Heart right ventricle (tissue), 16 donors: ENCODE measurements around the gene KRTAP9-6. TPM values are rescaled to one million over a fixed set of nuclear protein-coding genes. Genes with fewer than 3 reads are reported as not detected.

Experiments
- ATAC-seq, 8 donors: fragments of 200-7000 bp; cut with Tn5 transposase; one replicate each; pipeline ENCODE4 v1.9.1; 2020; ENCODE audit warnings: mild to moderate bottlenecking in 8 of 8, moderate library complexity in 8 of 8, moderate number of reproducible peaks in 1 of 8
- DNase-seq, 2 donors: peaks; one replicate each; pipeline ENCODE4 v3.0.0-alpha.2; 2020
- H3K27ac ChIP-seq, 10 donors: fragments of 200-600 bp; sonication (generic) in 2 of 10; one replicate each; pipeline versions ENCODE4 v1.5.0 to v1.8.0; 2020 to 2022; ENCODE audit warnings: mild to moderate bottlenecking in 3 of 10
- H3K27me3 ChIP-seq, 7 donors: fragments of 200-600 bp; one replicate each; pipeline ENCODE4 v1.8.0; 2021 to 2022; ENCODE audit warnings: mild to moderate bottlenecking in 2 of 7
- H3K36me3 ChIP-seq, 9 donors: fragments of 200-600 bp; sonication (generic) in 1 of 9; one replicate each; pipeline versions ENCODE4 v1.5.0 to v1.8.0; 2020 to 2022; ENCODE audit warnings: mild to moderate bottlenecking in 2 of 9
- H3K4me1 ChIP-seq, 9 donors: fragments of 200-600 bp; sonication (generic) in 1 of 9; one replicate each; pipeline versions ENCODE4 v1.5.0 to v1.8.0; 2020 to 2022; ENCODE audit warnings: mild to moderate bottlenecking in 4 of 9
- H3K4me3 ChIP-seq, 10 donors: fragments of 200-600 bp; sonication (generic) in 2 of 10; one replicate each; pipeline versions ENCODE4 v1.5.0 to v1.8.0; 2020 to 2022; ENCODE audit warnings: mild to moderate bottlenecking in 7 of 10, moderate library complexity in 2 of 10
- H3K9me3 ChIP-seq, 11 donors: fragments of 200-600 bp in 10 of 11; sonication (generic) in 2 of 11; one replicate each; pipeline versions ENCODE4 v1.5.0 to v1.8.0; 2013 to 2022; ENCODE audit warnings: mild to moderate bottlenecking in 2 of 11, control low read depth in 1 of 11, moderate library complexity in 1 of 11
- WGBS, 2 donors: extraction: QIAGEN DNeasy Blood & Tissue Kit; methylation state at CpG; one replicate each; pipeline ENCODE4 v1.1.7; 2013; ENCODE audit warnings: inconsistent platforms in 1 of 2; 5-methylcytosine and 5-hydroxymethylcytosine counted together
- intact Hi-C, 10 donors: fragments of 100-400 bp; cut with DNase I; formaldehyde crosslinking; loops; one replicate each; pipeline versions ENCODE4 v1.11.1 to v1.14.2; 2022
- polyA plus RNA-seq, 2 donors: library from polyadenylated mRNA; stranded (reverse); fragments of 200-250 nt; gene quantifications; one replicate each; pipeline ENCODE4 v1.2.3, GENCODE V29; 2013
- total RNA-seq, 10 donors: library from RNA; stranded (reverse); fragmentation: NEBNext Ultra II Directional in 3 of 10; extraction: Animal tissue kit (Norgen Biotek cat#: 25700) in 3 of 10; gene quantifications; one replicate each; pipeline versions ENCODE4 v1.2.1 to v1.2.4, GENCODE V29; 2021 to 2023
- TF ChIP-seq, protein P1 (sequence below), 9 donors: fragments of 200-600 bp; sonication (generic) in 2 of 9; IDR thresholded peaks; one replicate each; pipeline versions ENCODE4 v1.5.0 to v1.8.0; 2021 to 2022; ENCODE audit warnings: antibody characterized with exemption in 9 of 9, mild to moderate bottlenecking in 5 of 9, moderate library complexity in 1 of 9
- donor health status: Arrhythmogenic right ventricular cardiomyopathy.
- donor health status: ischemic (EF 13 %, LVEDD 7.1; RV severe dilation, severe dysfunction).
- donor health status: healthy with polysubstance abuse.
- donor health status: DM: no; HTN: yes; CAD: no.
- donor health status: DM: no; HTN: no; CAD: no.
- donor health status: ischemic (EF 25% LVEDD 6.9; RV normal size, moderate dysfunction).
- donor health status: ischemic (EF 25% LVEDD 5.7; RV mildly dilated, moderate dysfunction).
- donor health status: healthy.
- donor health status: DM: yes; HTN: yes; CAD: no.
- donor health status: Ischemic cardiomyopathy.
- donor health status: ischemic (EF 35%, LVEDD 5.7; RV mildly dilated, moderate dysfunction).
- donor health status: nonischemic (EF 11% LVEDD 7.7; RV severe dilation, severe dysfunction).
- donor health status: DM: yes; HTN: yes; CAD: no.
- donor health status: PGD.
- donor health status: ischemic (EF 29% LVEDD 5.4; RV normal size, mild dysfunction).
- donor health status: nonischemic (EF 23%, LVEDD 6.1; RV moderate dilation, normal function).

KRTAP9-6 gene
- total and polyA plus RNA-seq, 12 donors: not detected

DNA sequence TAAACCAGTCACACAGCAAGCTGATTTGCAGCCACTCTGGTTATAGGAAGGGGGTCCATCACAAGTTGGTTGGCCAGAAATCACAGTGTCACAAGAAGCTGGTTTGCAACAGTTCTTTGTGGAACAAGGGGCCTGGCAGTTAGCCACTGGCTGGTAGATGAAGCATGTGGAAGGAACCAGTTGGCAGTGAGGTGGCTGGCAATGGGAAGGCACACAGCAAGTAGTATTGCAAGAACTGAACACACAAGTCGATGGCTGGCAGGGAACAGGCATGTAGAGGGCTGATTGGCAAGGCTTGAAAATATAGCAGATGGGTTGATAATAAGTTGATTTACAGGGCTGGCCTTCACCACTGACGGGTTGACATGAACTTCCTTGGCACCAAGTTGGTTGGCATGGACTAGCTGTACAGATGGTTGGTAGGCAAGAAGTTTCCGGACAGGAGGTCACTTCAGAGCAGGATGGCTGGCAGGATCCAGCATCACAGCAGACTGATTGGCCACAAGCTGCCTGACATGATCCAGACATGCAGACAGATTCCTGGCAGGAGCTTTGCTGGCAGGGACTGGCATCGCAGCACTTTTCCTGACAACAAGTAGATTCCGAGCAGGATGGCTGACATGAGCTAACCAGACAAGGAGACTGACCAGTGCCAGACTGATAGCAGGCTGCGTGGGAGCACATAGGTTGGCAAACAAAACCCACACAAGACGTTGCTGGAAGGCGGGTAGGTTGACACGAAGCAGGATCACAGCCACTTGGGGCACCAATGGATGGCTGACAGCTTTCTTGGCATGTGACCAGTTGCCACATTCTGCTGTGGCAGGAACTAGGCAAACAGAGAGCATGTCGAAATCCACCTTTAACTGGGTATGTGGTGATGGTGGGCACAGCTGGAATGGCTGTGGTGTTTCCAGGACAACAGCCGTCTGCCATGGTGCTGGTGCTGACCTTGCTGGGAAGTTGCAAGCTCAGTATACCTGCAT, 37.0 kb downstream of the KRTAP9-6 start, which contains the start of gene KRTAP29-1:
Gene KRTAP29-1, minus strand, starts transcription at position 936 of the 986 bp plus-strand sequence. Its CDS starts 0 bp downstream, at position 936.
- Histone ChIP-seq H3K4me1 (peaks cover 0 to 10% (median 4%) of the 10 kb centered on the region in 9 donors), H3K4me3 (no peak within 1 kb of the TSS), H3K9me3 (peaks cover 0 to 20% (median 0%) of the 10 kb centered on the region in 11 donors), H3K36me3 (no peaks in the 10 kb centered on the region), H3K27me3 (peaks cover 0 to 13% (median 0%) of the 10 kb centered on the region in 7 donors), H3K27ac (peak within 1 kb of the TSS in 3 of 10 donors; percentile 5 to 39 (median 26))
- peak; percentile 87 to 98 (median 95) for ATAC-seq
- peak; percentile 51 to 78 for DNase-seq
- TF ChIP-seq, protein P1, sequence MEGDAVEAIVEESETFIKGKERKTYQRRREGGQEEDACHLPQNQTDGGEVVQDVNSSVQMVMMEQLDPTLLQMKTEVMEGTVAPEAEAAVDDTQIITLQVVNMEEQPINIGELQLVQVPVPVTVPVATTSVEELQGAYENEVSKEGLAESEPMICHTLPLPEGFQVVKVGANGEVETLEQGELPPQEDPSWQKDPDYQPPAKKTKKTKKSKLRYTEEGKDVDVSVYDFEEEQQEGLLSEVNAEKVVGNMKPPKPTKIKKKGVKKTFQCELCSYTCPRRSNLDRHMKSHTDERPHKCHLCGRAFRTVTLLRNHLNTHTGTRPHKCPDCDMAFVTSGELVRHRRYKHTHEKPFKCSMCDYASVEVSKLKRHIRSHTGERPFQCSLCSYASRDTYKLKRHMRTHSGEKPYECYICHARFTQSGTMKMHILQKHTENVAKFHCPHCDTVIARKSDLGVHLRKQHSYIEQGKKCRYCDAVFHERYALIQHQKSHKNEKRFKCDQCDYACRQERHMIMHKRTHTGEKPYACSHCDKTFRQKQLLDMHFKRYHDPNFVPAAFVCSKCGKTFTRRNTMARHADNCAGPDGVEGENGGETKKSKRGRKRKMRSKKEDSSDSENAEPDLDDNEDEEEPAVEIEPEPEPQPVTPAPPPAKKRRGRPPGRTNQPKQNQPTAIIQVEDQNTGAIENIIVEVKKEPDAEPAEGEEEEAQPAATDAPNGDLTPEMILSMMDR (IDR thresholded peaks at IDR 0.05): no peak
- intact Hi-C loops: loop anchor here in 1 of 10 donors (1.0 to 10.0 kb wide), 2 partner anchors 162 to 193 kb away; no protein-coding TSS in a partner anchor
- WGBS, 2 donors: 36 to 41% methylated on average over 11 of the region's 11 CpGs

GRCh38 chr17:41302981-41303380, 37.8 kb downstream of the KRTAP9-6 start:
- peaks cover 0 to 13% (median 4%) of the 10 kb centered on the region in 7 donors for H3K27me3 ChIP-seq
- peaks cover 0 to 10% (median 6%) of the 10 kb centered on the region in 9 donors for H3K4me1 ChIP-seq
- TF ChIP-seq, protein P1 (IDR thresholded peaks at IDR 0.05): no peak
- H3K27ac ChIP-seq: peak overlapping the region in 3 of 10 donors; percentile 5 to 39 (median 26)
- no peak overlapping the region for H3K4me3 ChIP-seq
- H3K36me3 ChIP-seq: no peaks in the 10 kb centered on the region
- intact Hi-C loops: loop anchor here in 1 of 10 donors (1.0 to 10.0 kb wide), 2 partner anchors 161 to 192 kb away; no protein-coding TSS in a partner anchor
- DNase-seq: no peak
- ATAC-seq: no peak
- peaks cover 0 to 20% (median 0%) of the 10 kb centered on the region in 11 donors for H3K9me3 ChIP-seq
- WGBS, 2 donors: 76 to 81% methylated on average over 4 of the region's 4 CpGs

GRCh38 chr17:41304091-41304490, 38.9 kb downstream of the KRTAP9-6 start:
- Histone ChIP-seq H3K4me3 (no peak overlapping the region), H3K4me1 (peaks cover 0 to 18% (median 6%) of the 10 kb centered on the region in 9 donors), H3K27me3 (peaks cover 0 to 12% (median under 1%) of the 10 kb centered on the region in 7 donors), H3K27ac (no peak overlapping the region), H3K9me3 (peaks cover 0 to 20% (median 0%) of the 10 kb centered on the region in 11 donors), H3K36me3 (no peaks in the 10 kb centered on the region)
- no peak for DNase-seq
- TF ChIP-seq, protein P1 (IDR thresholded peaks at IDR 0.05): no peak
- WGBS, 2 donors: 81 to 83% methylated on average over 12 of the region's 12 CpGs
- no peak for ATAC-seq
- intact Hi-C loops: loop anchor here in 1 of 10 donors (10.0 kb wide), 1 partner anchor 191 kb away; no protein-coding TSS in a partner anchor

DNA sequence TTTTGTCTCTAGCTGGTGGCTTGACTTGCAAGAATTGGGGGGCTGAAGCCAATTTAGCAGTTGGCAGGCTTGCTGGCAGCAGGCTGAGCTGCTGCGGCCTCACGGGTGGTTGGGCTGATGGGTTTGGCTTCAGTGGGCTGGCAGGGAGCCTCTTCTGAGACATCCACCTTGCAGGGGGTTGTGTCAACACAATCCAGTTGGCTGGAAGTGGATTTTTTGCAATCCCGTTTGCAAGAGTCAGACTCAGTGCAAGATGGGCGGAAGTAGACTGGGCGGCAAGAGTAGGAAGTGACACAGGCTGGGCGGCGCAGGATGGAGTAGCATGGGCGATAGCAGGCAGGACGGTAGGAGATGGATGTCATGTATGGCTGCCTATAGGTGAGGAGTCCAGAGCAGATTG, 42.5 kb downstream of the KRTAP9-6 start:
- Histone ChIP-seq H3K36me3 (no peaks in the 10 kb centered on the region), H3K27me3 (peaks cover 0 to 21% (median 7%) of the 10 kb centered on the region in 7 donors), H3K9me3 (no peaks in the 10 kb centered on the region), H3K4me3 (peak overlapping the region in 1 of 10 donors; percentile 24), H3K4me1 (peaks cover 0 to 26% (median 6%) of the 10 kb centered on the region in 9 donors), H3K27ac (peak overlapping the region in 1 of 10 donors; percentile 85)
- 68 to 76% methylated on average over 9 of the region's 9 CpGs for WGBS, 2 donors
- TF ChIP-seq, protein P1 (IDR thresholded peaks at IDR 0.05): no peak
- intact Hi-C loops: loop anchor here in 1 of 10 donors (10.0 kb wide), 1 partner anchor 187 kb away; no protein-coding TSS in a partner anchor
- DNase-seq (no peak), ATAC-seq (peak in 3 of 8 donors; percentile 26 to 53 (median 35))
